GM18505 (cell line): ENCODE data around the gene EEF1AKMT3.

Source experiments
- ATAC-seq: cut with Tn5 transposase; IDR thresholded peaks from one replicate; pipeline ENCODE4 v1.9.1; 2021; ENCODE audit not compliant: unreplicated experiment
- POLR2A ChIP-seq: IDR thresholded peaks from 4 replicates; pipeline ENCODE4 v1.6.1; 2011; ENCODE audit warnings: borderline replicate concordance; ENCODE audit not compliant: insufficient read depth, insufficient read length; ENCODE audit errors: extremely low read depth

EEF1AKMT3 gene

GRCh38 chr12:57822392-57823130 lies 50.1 kb downstream of the EEF1AKMT3 start:
- no peak for TF ChIP-seq POLR2A
- ATAC-seq, result no peak

- ATAC-seq, result no peak
- TF ChIP-seq POLR2A, result no peak
Measured at GRCh38 chr12:57823131-57823907, 50.9 kb downstream of the EEF1AKMT3 start.

GRCh38 chr12:57823908-57824640 lies 51.7 kb downstream of the EEF1AKMT3 start:
- no peak for ATAC-seq
- TF ChIP-seq POLR2A, result no peak

GRCh38 chr12:57825451-57825850 lies 53.0 kb downstream of the EEF1AKMT3 start:
- no peak for TF ChIP-seq POLR2A

GRCh38 chr12:57826400-57826799 lies 54.0 kb downstream of the EEF1AKMT3 start:
- no peak for ATAC-seq
- TF ChIP-seq POLR2A, result no peak

More at GRCh38 chr12:57825451-57825850, 53.0 kb downstream of the EEF1AKMT3 start:
- ATAC-seq, result no peak

- no peak for ATAC-seq
Measured at GRCh38 chr12:57826966-57827365, 54.6 kb downstream of the EEF1AKMT3 start.

GRCh38 chr12:57829025-57829777 lies 56.8 kb downstream of the EEF1AKMT3 start:
- ATAC-seq, result no peak
- no peak for TF ChIP-seq POLR2A

More at GRCh38 chr12:57826966-57827365, 54.6 kb downstream of the EEF1AKMT3 start:
- TF ChIP-seq POLR2A, result no peak

- TF ChIP-seq POLR2A, result no peak
- ATAC-seq, result no peak
Measured at GRCh38 chr12:57830393-57830792, 58.0 kb downstream of the EEF1AKMT3 start.
